Peyer's patch (tissue), 4 donors: Measurements from ENCODE around the gene PTBP2.

ENCODE experiments used
- POLR2A ChIP-seq, 2 donors: fragments of 450-650 bp; IDR thresholded peaks; one replicate each; pipeline ENCODE4 v1.5.1; 2017; ENCODE audit warnings: antibody characterized with exemption in 2 of 2, mild to moderate bottlenecking in 2 of 2, moderate library complexity in 2 of 2
- TF ChIP-seq, protein P1 (sequence below), 6 experiments: fragments of 450-650 bp in 4 of 6; fragments of 200-600 bp in 2 of 6; sonication (generic) in 1 of 6; IDR thresholded peaks; one replicate each; pipeline ENCODE4 v1.5.1; 2017 to 2019; ENCODE audit warnings: antibody characterized with exemption in 6 of 6, mild to moderate bottlenecking in 3 of 6, moderate library complexity in 1 of 6

GRCh38 chr1:96722958-96723357, 1.4 kb downstream of the PTBP2 start:
- TF ChIP-seq, protein P1, sequence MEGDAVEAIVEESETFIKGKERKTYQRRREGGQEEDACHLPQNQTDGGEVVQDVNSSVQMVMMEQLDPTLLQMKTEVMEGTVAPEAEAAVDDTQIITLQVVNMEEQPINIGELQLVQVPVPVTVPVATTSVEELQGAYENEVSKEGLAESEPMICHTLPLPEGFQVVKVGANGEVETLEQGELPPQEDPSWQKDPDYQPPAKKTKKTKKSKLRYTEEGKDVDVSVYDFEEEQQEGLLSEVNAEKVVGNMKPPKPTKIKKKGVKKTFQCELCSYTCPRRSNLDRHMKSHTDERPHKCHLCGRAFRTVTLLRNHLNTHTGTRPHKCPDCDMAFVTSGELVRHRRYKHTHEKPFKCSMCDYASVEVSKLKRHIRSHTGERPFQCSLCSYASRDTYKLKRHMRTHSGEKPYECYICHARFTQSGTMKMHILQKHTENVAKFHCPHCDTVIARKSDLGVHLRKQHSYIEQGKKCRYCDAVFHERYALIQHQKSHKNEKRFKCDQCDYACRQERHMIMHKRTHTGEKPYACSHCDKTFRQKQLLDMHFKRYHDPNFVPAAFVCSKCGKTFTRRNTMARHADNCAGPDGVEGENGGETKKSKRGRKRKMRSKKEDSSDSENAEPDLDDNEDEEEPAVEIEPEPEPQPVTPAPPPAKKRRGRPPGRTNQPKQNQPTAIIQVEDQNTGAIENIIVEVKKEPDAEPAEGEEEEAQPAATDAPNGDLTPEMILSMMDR (IDR thresholded peaks at IDR 0.05) = no peak
- no peak for TF ChIP-seq POLR2A (IDR thresholded peaks at IDR 0.05)
